Measurements from ENCODE around the gene ASPSCR1. TPM values are rescaled to one million over a fixed set of nuclear protein-coding genes. Genes with fewer than 3 reads are reported as not detected.

The ASPSCR1 gene
- total RNA-seq, 1 experiment from 2014 or later = 51.0 TPM

GRCh38 chr17:82014432-82014831, 37.0 kb downstream of the ASPSCR1 start:
- no peaks in the 10 kb centered on the region for H3K27me3 ChIP-seq (ENCODE audit: insufficient read depth, low read length)
- DNase-seq (ENCODE audit: low read depth, low spot score) = no peak
- POLR2A ChIA-PET = no interaction called here

More at GRCh38 chr17:82014432-82014831, 37.0 kb downstream of the ASPSCR1 start:
- no peak overlapping the region; the same call in 1 of the 2 replicates for H3K27ac ChIP-seq (ENCODE audit: low read depth, low read length)
- CTCF ChIA-PET = no interaction called here
- no peak overlapping the region for H2AFZ ChIP-seq (ENCODE audit: low read depth, low read length, poor library complexity, severe bottlenecking)
- H4K20me1 ChIP-seq (ENCODE audit: insufficient read depth) = no peaks in the 10 kb centered on the region
- RAD21 ChIA-PET (ENCODE audit: low non-redundant PET in 1 of 2, low total read pairs in 2 of 2, uncharacterized antibody in 2 of 2, unreplicated experiment in 2 of 2) = no interaction called here
- TF ChIP-seq TCF7L2 (IDR thresholded peaks at IDR 0.05; ENCODE audit: borderline replicate concordance, extremely low read depth, insufficient read depth, insufficient read length) (no peak), POLR2A (IDR thresholded peaks at IDR 0.05; ENCODE audit: borderline replicate concordance, extremely low read depth, insufficient read depth, insufficient read length) (no peak), CTCF (IDR thresholded peaks at IDR 0.05 in 2 of 3, conservative IDR thresholded peaks at IDR 0.05 in 1 of 3; ENCODE audit: borderline replicate concordance in 1 of 3, insufficient read depth in 1 of 3, low read depth in 2 of 3, low read length in 2 of 3) (no peak), EZH2phosphoT487 (IDR thresholded peaks at IDR 0.05; ENCODE audit: borderline replicate concordance) (no peak), YY1 (IDR thresholded peaks at IDR 0.05; ENCODE audit: extremely low read depth, insufficient replicate concordance, low read depth, low read length) (no peak), CEBPB (IDR thresholded peaks at IDR 0.05; ENCODE audit: low read depth) (no peak), FOSL1 (IDR thresholded peaks at IDR 0.05; ENCODE audit: low read depth) (no peak), EZH2 (IDR thresholded peaks at IDR 0.05) (no peak), ZFX (IDR thresholded peaks at IDR 0.05) (no peak), ZBTB33 (IDR thresholded peaks at IDR 0.05; ENCODE audit: extremely low read depth, insufficient replicate concordance, low read length) (no peak), POLR2AphosphoS5 (IDR thresholded peaks at IDR 0.05; ENCODE audit: low read depth, low read length) (no peak), SRF (IDR thresholded peaks at IDR 0.05; ENCODE audit: low read depth) (no peak)
- no peak overlapping the region for H3K4me2 ChIP-seq (ENCODE audit: low read length)
- 0 out of 2 replicates have a peak, but pooled peaks have one; percentile 13 for ATAC-seq
- peaks cover 0 to 10% of the 10 kb centered on the region in 2 experiments; a peak in 1 of 4 replicates for H3K36me3 ChIP-seq (ENCODE audit: control insufficient read depth in 1 of 2, insufficient read depth in 2 of 2, low read length in 2 of 2)
- H3K79me2 ChIP-seq (ENCODE audit: insufficient read depth, low read length) = peaks cover 3% of the 10 kb centered on the region; the same call in 1 of the 2 replicates
- BruUV-seq (replicated peaks) = no TSS peak
- intact Hi-C loops (cut with micrococcal nuclease) = no loop called here
- H3K4me3 ChIP-seq (replicated peaks in 1 of 2; ENCODE audit: low read depth in 1 of 2, low read length in 2 of 2) = no peak overlapping the region
- H3K4me1 ChIP-seq (ENCODE audit: control insufficient read depth in 1 of 2, insufficient read depth in 2 of 2, low read length in 2 of 2) = peaks cover 10 to 13% of the 10 kb centered on the region in 2 experiments; a peak in 2 of 4 replicates
- no peaks in the 10 kb centered on the region for H3K9me3 ChIP-seq (ENCODE audit: control insufficient read depth in 1 of 2, insufficient read depth in 1 of 2, low read depth in 1 of 2, low read length in 2 of 2)
- H3K9ac ChIP-seq (ENCODE audit: low read length) = no peak overlapping the region
- H3K9me2 ChIP-seq (ENCODE audit: insufficient read depth) = no peaks in the 10 kb centered on the region

Measured in HCT116 (cell line).